GM19023 (cell line): ENCODE data around the gene RPP25.

Experiments used
- ATAC-seq: cut with Tn5 transposase; IDR thresholded peaks from one replicate; pipeline ENCODE4 v1.9.1; 2021; ENCODE audit warnings: mild to moderate bottlenecking, moderate library complexity; ENCODE audit not compliant: unreplicated experiment

The RPP25 gene

GRCh38 chr15:74956648-74957475 is at the start of gene RPP25:
RPP25 (minus strand) TSS chr15:74956772; CDS start chr15:74956583, 189 bp downstream.
- ATAC-seq, result peak; percentile 74

DNA sequence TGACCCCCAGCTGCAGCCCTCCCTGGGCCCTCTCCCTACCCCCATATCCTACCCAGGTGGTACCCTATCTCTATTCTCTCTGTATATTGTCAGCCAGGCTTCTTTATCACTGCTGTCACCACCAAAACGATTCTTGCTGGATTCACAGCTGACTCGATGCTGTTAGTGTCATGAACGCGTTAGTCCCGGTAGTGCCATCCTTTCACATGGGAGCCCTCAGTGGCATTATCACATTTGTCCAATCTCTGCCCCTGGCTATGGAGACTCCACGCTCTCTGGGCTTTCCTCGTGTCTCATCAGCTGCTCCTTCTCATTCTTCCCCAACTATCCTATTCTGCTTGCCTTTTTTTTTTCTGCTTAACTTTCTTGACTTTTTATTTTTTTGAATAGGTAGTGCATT is 45.8 kb upstream of the RPP25 start:
- ATAC-seq, result no peak

DNA sequence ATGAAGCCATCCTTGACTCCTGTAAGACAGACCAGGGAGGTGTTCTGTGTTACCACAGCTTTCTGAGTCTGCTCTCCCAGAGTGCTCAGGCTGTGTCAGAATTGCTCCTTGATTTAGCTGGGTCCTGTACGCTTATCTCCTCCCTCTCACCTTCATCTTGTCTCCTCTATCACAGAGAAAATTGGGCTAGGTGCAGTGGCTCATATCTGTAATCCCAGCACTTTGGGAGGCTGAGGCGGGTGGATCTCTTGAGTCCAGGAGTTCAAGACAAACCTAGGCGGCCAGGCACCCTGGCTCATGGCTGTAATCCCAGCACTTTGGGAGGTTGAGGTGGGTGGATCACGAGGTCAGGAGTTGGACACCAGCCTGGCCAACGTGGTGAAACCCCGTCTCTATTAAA is 44.7 kb upstream of the RPP25 start:
- no peak for ATAC-seq

DNA sequence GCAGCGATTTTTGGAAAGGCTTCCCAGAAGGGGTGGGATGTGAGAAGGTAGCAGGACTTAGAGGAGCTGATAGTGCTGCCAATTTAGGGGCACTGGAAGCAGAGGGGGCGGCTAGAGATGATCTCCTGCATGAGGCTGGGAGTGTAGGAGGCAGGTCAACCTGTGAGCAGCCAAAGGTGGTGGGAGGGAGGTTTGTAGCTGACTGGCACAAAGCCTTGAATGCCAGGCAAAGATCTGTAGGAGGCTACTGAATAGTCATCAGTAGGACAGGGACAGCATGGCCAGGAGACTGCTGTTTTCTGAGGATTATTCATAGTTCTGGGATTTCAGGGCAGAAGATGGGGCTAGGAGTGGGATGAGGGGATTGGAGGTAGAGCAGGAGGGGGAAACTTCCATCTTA is 41.0 kb upstream of the RPP25 start:
- no peak for ATAC-seq

DNA sequence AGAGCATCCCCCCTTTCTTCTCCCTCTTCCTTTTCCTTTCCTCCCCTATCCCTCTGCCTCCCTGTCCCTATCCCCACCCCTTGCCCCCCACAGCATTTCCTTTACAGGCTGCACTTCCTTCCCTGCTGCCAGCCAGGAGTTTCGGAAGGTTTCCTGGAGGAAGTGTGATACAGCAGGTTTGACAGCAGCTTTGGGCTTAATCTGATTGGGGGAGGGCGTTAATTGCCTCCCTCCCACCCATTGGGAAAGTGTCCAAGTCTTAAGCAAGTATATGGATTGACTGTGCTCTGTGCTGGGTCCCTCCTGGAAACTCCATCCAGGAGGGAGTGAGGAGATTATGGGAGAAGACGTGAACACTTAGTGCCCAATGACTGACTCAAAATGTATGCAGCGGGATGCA is 40.6 kb upstream of the RPP25 start:
- no peak for ATAC-seq

GRCh38 chr15:74995779-74996765 is 39.5 kb upstream of the RPP25 start:
- no peak for ATAC-seq

DNA sequence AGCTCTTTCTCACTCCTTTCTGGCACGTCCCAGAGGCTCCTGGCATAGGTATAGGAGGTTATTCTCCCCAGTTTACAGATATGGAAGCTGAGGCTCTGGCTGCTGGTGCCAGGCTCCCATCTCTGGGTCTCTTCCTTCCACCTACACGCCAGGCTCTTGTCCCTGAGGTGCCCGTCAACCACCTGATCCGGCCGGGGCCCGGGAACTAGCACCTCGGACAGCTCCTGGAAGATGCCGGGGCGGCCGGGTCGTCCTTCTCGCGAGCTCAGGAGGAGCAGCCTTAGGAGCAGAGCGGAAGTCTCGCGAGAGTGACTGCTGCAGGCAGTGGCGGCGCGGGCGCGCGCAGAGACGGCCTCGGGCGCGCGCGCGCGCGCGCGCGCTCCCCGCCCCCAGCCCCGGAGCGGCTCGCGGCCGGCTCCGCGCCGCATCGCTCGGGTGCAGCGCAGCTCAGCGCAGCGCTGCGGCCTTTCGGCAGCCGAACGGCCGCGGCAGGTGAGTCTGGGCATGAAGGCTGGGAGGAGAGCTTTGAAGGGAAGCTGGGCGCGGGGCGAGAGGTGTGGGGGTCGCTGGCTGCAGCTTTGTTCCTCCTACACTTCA is 38.7 kb upstream of the RPP25 start, which contains the start of gene SCAMP5:
Gene SCAMP5, plus strand, starts transcription at position 382 of the 597 bp plus-strand sequence. CDS start 16,277 bp downstream, outside the sequence.
- ATAC-seq, result peak; percentile 72

DNA sequence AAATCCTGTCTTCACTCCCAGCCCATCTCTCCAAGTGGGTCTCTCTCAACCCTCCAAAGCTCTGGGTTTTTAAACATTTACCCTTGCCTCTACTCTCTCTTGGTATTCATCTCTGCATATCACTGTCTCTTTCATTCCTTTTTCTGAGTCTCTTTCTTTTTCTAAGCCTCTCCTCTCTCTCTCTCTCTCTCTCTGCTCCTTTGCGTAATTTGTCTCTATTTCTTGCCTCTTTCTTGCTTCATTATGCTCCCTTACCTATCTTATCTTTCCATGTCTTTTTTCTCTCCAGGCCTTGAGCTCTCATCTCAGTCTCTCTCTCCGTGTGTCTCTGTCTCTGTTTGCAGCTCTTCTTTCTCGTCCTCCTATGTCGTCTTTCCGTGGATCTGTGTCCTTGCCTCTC is 38.1 kb upstream of the RPP25 start:
- no peak for ATAC-seq

DNA sequence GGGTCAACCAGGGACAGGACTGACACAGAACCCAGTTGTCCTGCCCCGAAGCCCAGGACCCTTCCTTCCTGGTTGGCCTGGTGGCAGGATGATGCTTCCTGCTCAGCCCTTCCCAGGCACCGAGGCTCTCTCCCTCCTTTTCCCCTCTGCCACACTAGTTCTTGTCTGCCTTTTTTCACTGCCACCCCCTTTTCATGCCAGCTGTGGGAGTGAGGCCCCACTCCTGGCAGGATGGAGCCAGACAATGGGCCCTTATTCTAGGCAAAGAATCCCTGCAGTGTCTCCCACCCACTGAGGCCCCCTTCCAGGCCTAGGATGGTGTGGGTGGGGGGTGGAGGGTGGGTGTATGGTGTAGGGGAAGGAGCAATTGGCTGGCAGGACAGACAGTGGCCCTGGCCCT is 37.7 kb upstream of the RPP25 start:
- ATAC-seq, result no peak

GRCh38 chr15:74992619-74993018 is 36.0 kb upstream of the RPP25 start:
- ATAC-seq, result no peak

GRCh38 chr15:74989527-74989926 is 33.0 kb upstream of the RPP25 start:
- ATAC-seq, result no peak

GRCh38 chr15:74988007-74988800 is 31.6 kb upstream of the RPP25 start:
- no peak for ATAC-seq

DNA sequence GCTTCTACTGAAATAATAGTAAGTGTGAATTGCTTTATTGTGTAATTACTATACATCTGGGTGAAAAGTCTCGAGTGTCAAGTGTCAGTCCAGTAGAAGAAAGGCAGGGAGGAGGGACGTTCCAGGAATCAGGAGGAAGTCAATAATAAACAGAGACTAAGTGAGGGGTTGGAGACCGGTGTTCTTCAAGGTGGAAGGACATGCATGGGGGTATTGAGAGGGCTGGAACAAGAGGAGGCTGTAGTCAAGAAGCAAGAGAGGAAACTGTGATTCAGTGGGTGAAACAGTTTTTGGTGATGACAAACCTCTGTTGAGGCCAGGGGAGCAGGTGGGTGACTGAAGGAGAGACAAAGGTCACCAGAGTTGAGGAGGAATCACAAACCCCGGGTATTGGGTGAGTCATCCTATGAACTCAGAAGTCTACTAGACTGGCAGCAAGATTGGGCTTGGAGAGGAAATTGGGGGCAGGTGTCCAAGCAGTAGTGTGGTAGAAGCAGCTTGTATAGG is 27.2 kb upstream of the RPP25 start:
- ATAC-seq, result no peak

DNA sequence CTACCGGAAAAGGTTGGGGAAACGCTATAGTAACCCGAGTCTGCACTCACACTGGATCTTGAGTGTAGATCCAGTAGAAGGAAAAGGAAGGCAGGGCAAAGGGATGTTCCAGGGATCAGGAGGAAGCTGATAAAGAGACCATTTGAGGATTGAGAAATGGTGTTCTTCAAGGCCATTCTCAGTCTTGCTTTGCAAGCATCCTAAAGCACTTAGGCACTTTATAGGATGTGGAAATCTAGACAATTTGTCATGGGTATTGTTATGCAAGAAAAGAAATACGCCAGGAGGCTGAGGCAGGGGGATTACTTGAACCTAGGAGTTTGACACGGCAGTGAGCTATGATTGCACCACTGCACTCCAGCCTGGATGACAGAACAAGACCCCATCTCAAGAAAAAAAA is 25.6 kb upstream of the RPP25 start:
- no peak for ATAC-seq

DNA sequence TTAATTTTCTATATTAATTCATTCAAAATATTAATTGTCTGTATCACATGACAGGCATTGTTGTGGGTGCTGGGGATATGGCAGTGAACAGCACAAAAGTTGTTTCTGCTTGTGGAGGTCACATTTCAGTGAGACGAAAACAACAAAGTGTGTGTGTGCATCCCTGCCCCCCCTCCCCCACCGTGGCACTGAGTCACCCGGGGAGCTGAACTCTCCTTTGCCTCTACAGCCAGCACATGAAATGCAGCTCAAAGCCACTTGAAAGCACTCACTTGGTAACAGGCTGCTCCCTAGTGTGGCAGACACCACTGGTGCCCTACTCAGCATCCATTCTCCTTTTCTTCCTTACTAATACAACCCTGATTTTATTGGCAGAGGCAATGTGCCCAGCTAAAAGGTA is 21.9 kb upstream of the RPP25 start:
- no peak for ATAC-seq

GRCh38 chr15:74978077-74978476 is 21.5 kb upstream of the RPP25 start:
- no peak for ATAC-seq

DNA sequence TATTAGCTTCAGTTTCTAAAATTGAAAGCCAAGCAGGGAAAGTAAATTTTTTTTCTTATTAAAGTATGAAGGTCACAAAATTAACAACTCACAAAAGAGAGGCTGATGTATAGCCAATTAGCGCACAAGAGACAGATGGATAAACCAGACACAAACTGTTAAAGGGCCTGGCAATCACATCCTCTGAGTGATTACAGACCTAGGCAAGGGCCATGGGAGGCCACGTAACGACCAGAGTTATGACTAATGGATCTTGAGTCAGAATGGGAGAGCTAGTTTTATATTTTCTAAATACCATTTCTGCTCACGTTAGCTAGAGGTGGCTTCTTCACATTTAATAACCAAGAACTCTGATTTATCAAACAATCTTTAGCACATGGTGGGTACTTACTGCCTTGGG is 21.0 kb upstream of the RPP25 start:
- ATAC-seq, result no peak

GRCh38 chr15:74976159-74976558 is 19.6 kb upstream of the RPP25 start:
- ATAC-seq, result no peak

GRCh38 chr15:74967670-74968069 is 11.1 kb upstream of the RPP25 start:
- ATAC-seq, result no peak

GRCh38 chr15:74964794-74965193 is 8.2 kb upstream of the RPP25 start:
- ATAC-seq, result no peak
